ENCODE data around the gene NTHL1. TPM values are rescaled to one million over a fixed set of nuclear protein-coding genes. Genes with fewer than 3 reads are reported as not detected.

Gene NTHL1
- polyA plus RNA-seq, 5 donors, result 21.0 to 41.2 (median 26.9) TPM

GRCh38 chr16:1998360-1998835 lies 49.2 kb downstream of the NTHL1 start:
- no peak for DNase-seq

GRCh38 chr16:1997494-1998359 lies 49.9 kb downstream of the NTHL1 start:
- peak in 1 of 2 donors; percentile 66 for DNase-seq

GRCh38 chr16:1993731-1994131 lies 53.9 kb downstream of the NTHL1 start:
- DNase-seq, result no peak

GRCh38 chr16:1992704-1993317 lies 54.8 kb downstream of the NTHL1 start:
- no peak for DNase-seq

- peak; percentile 69 to 70 for DNase-seq
Measured at GRCh38 chr16:1991948-1992703, 55.5 kb downstream of the NTHL1 start.

- DNase-seq, result no peak
Measured at GRCh38 chr16:1991588-1991947, 56.1 kb downstream of the NTHL1 start.

GRCh38 chr16:1991135-1991551 lies 56.5 kb downstream of the NTHL1 start:
- no peak for DNase-seq

- DNase-seq, result no peak
Measured at GRCh38 chr16:1990351-1991134, 57.1 kb downstream of the NTHL1 start.

GRCh38 chr16:1990101-1990350 lies 57.6 kb downstream of the NTHL1 start:
- DNase-seq, result no peak

Other genes with a start within 250 kb of the NTHL1 start
- gene HAGH, start 221.0 kb downstream of the NTHL1 start, polyA plus RNA-seq (ENCODE audit: insufficient read depth in 1 of 5, insufficient read length in 5 of 5, low replicate concordance in 1 of 5), result 10 to 100 TPM; 20.1 to 32.2 (median 26.6) TPM
- gene FAHD1, start 220.6 kb downstream of the NTHL1 start, polyA plus RNA-seq (ENCODE audit: insufficient read depth in 1 of 5, insufficient read length in 5 of 5, low replicate concordance in 1 of 5), result 10 to 100 TPM; 16.2 to 25.2 (median 16.9) TPM
- gene MEIOB, start 175.7 kb downstream of the NTHL1 start, polyA plus RNA-seq (ENCODE audit: insufficient read depth in 1 of 5, insufficient read length in 5 of 5, low replicate concordance in 1 of 5), result under 1 TPM; 0.23 to 0.86 (median 0.51) TPM
- under 1 TPM; 0.09 to 0.40 (median 0.18) TPM for gene HS3ST6, start 129.4 kb downstream of the NTHL1 start, polyA plus RNA-seq (ENCODE audit: insufficient read depth in 1 of 5, insufficient read length in 5 of 5, low replicate concordance in 1 of 5)
- gene MSRB1, start 104.6 kb downstream of the NTHL1 start, polyA plus RNA-seq (ENCODE audit: insufficient read depth in 1 of 5, insufficient read length in 5 of 5, low replicate concordance in 1 of 5), result 10 to 100 TPM; 11.8 to 22.8 (median 14.9) TPM
- 1 to 10 TPM in 1 of 5 donors, under 1 TPM in 4; 0.05 to 2.0 (median 0.18) TPM for gene RPL3L, start 93.1 kb downstream of the NTHL1 start, polyA plus RNA-seq (ENCODE audit: insufficient read depth in 1 of 5, insufficient read length in 5 of 5, low replicate concordance in 1 of 5)
- 100 to 1,000 TPM in 1 of 5 donors, 10 to 100 TPM in 4; 78.0 to 123 (median 87.7) TPM for gene NDUFB10, start 88.3 kb downstream of the NTHL1 start, polyA plus RNA-seq (ENCODE audit: insufficient read depth in 1 of 5, insufficient read length in 5 of 5, low replicate concordance in 1 of 5)
- 1,000 to 10,000 TPM; 2,201 to 2,837 (median 2,396) TPM for gene RPS2, start 83.0 kb downstream of the NTHL1 start, polyA plus RNA-seq (ENCODE audit: insufficient read depth in 1 of 5, insufficient read length in 5 of 5, low replicate concordance in 1 of 5)
- gene RNF151, start 81.0 kb downstream of the NTHL1 start, polyA plus RNA-seq (ENCODE audit: insufficient read depth in 1 of 5, insufficient read length in 5 of 5, low replicate concordance in 1 of 5), result under 1 TPM in 1 of 5 donors, not detected in 4; 0.13 TPM
- gene TBL3, start 75.8 kb downstream of the NTHL1 start, polyA plus RNA-seq (ENCODE audit: insufficient read depth in 1 of 5, insufficient read length in 5 of 5, low replicate concordance in 1 of 5), result 10 to 100 TPM; 22.8 to 42.3 (median 28.9) TPM
- under 1 TPM in 4 of 5 donors, not detected in 1; 0.18 to 0.57 (median 0.39) TPM for gene NOXO1, start 66.4 kb downstream of the NTHL1 start, polyA plus RNA-seq (ENCODE audit: insufficient read depth in 1 of 5, insufficient read length in 5 of 5, low replicate concordance in 1 of 5)
- gene GFER, start 63.6 kb downstream of the NTHL1 start, polyA plus RNA-seq (ENCODE audit: insufficient read depth in 1 of 5, insufficient read length in 5 of 5, low replicate concordance in 1 of 5), result 10 to 100 TPM; 17.0 to 28.1 (median 21.1) TPM
- under 1 TPM; 0.46 to 0.80 (median 0.65) TPM for gene SYNGR3, start 57.9 kb downstream of the NTHL1 start, polyA plus RNA-seq (ENCODE audit: insufficient read depth in 1 of 5, insufficient read length in 5 of 5, low replicate concordance in 1 of 5)
- gene ZNF598, start 38.0 kb downstream of the NTHL1 start, polyA plus RNA-seq (ENCODE audit: insufficient read depth in 1 of 5, insufficient read length in 5 of 5, low replicate concordance in 1 of 5), result 10 to 100 TPM; 11.9 to 32.1 (median 19.9) TPM
- 1 to 10 TPM; 1.1 to 7.9 (median 2.3) TPM for gene NPW, start 28.0 kb downstream of the NTHL1 start, polyA plus RNA-seq (ENCODE audit: insufficient read depth in 1 of 5, insufficient read length in 5 of 5, low replicate concordance in 1 of 5)
- 100 to 1,000 TPM in 2 of 5 donors, 10 to 100 TPM in 3; 63.1 to 196 (median 91.8) TPM for gene NHERF2, start 20.9 kb downstream of the NTHL1 start, polyA plus RNA-seq (ENCODE audit: insufficient read depth in 1 of 5, insufficient read length in 5 of 5, low replicate concordance in 1 of 5)
- gene TSC2, start 151 bp upstream of the NTHL1 start, polyA plus RNA-seq (ENCODE audit: insufficient read depth in 1 of 5, insufficient read length in 5 of 5, low replicate concordance in 1 of 5), result 100 to 1,000 TPM; 100 to 149 (median 120) TPM
- gene PKD1, start 88.1 kb upstream of the NTHL1 start, polyA plus RNA-seq (ENCODE audit: insufficient read depth in 1 of 5, insufficient read length in 5 of 5, low replicate concordance in 1 of 5), result 100 to 1,000 TPM in 3 of 5 donors, 10 to 100 TPM in 2; 66.7 to 168 (median 123) TPM
- 1 to 10 TPM; 1.0 to 1.8 (median 1.5) TPM for gene RAB26, start 100.8 kb upstream of the NTHL1 start, polyA plus RNA-seq (ENCODE audit: insufficient read depth in 1 of 5, insufficient read length in 5 of 5, low replicate concordance in 1 of 5)
- gene TRAF7, start 107.9 kb upstream of the NTHL1 start, polyA plus RNA-seq (ENCODE audit: insufficient read depth in 1 of 5, insufficient read length in 5 of 5, low replicate concordance in 1 of 5), result 10 to 100 TPM; 41.0 to 62.8 (median 45.7) TPM
- under 1 TPM; 0.16 to 0.85 (median 0.50) TPM for gene CASKIN1, start 148.8 kb upstream of the NTHL1 start, polyA plus RNA-seq (ENCODE audit: insufficient read depth in 1 of 5, insufficient read length in 5 of 5, low replicate concordance in 1 of 5)
- 10 to 100 TPM; 32.3 to 48.6 (median 33.9) TPM for gene MLST8, start 157.6 kb upstream of the NTHL1 start, polyA plus RNA-seq (ENCODE audit: insufficient read depth in 1 of 5, insufficient read length in 5 of 5, low replicate concordance in 1 of 5)
- 1 to 10 TPM; 2.6 to 9.0 (median 5.8) TPM for gene BRICD5, start 163.0 kb upstream of the NTHL1 start, polyA plus RNA-seq (ENCODE audit: insufficient read depth in 1 of 5, insufficient read length in 5 of 5, low replicate concordance in 1 of 5)
- 10 to 100 TPM in 1 of 5 donors, 1 to 10 TPM in 4; 7.2 to 13.3 (median 9.1) TPM for gene PGP, start 167.0 kb upstream of the NTHL1 start, polyA plus RNA-seq (ENCODE audit: insufficient read depth in 1 of 5, insufficient read length in 5 of 5, low replicate concordance in 1 of 5)
- 10 to 100 TPM in 4 of 5 donors, 1 to 10 TPM in 1; 9.7 to 24.6 (median 15.3) TPM for gene E4F1, start 175.8 kb upstream of the NTHL1 start, polyA plus RNA-seq (ENCODE audit: insufficient read depth in 1 of 5, insufficient read length in 5 of 5, low replicate concordance in 1 of 5)
- gene DNASE1L2, start 188.6 kb upstream of the NTHL1 start, polyA plus RNA-seq (ENCODE audit: insufficient read depth in 1 of 5, insufficient read length in 5 of 5, low replicate concordance in 1 of 5), result 1 to 10 TPM in 1 of 5 donors, under 1 TPM in 4; 0.60 to 1.2 (median 0.77) TPM
- gene ECI1, start 203.8 kb upstream of the NTHL1 start, polyA plus RNA-seq (ENCODE audit: insufficient read depth in 1 of 5, insufficient read length in 5 of 5, low replicate concordance in 1 of 5), result 10 to 100 TPM; 37.2 to 76.1 (median 44.8) TPM
- gene RNPS1, start 220.3 kb upstream of the NTHL1 start, polyA plus RNA-seq (ENCODE audit: insufficient read depth in 1 of 5, insufficient read length in 5 of 5, low replicate concordance in 1 of 5), result 100 to 1,000 TPM; 158 to 210 (median 178) TPM

Data from right lung (tissue), 5 donors.